Right lobe of liver (tissue), 6 donors: ENCODE data around the gene CCDC33. TPM values are rescaled to one million over a fixed set of nuclear protein-coding genes. Genes with fewer than 3 reads are reported as not detected.

Experiments
- ATAC-seq, 4 donors: fragments of 200-7000 bp; cut with Tn5 transposase; one replicate each; pipeline ENCODE4 v1.9.1; 2020; ENCODE audit warnings: mild to moderate bottlenecking in 4 of 4, moderate library complexity in 4 of 4
- DNase-seq, 3 donors: peaks; one replicate each; pipeline ENCODE4 v3.0.0-alpha.2; 2020
- H3K27ac ChIP-seq, 3 donors: fragments of 200-600 bp; one replicate each; pipeline ENCODE4 v1.8.0; 2022
- H3K27me3 ChIP-seq, 2 donors: fragments of 200-600 bp; one replicate each; pipeline ENCODE4 v1.8.0; 2022
- H3K36me3 ChIP-seq, 4 donors: fragments of 200-600 bp; sonication (generic) in 1 of 4; one replicate each; pipeline versions ENCODE4 v1.5.1 to v1.8.0; 2017 to 2022; ENCODE audit warnings: control low read depth in 1 of 4
- H3K4me1 ChIP-seq, 4 donors: fragments of 200-600 bp; sonication (generic) in 1 of 4; one replicate each; pipeline versions ENCODE4 v1.5.1 to v1.8.0; 2017 to 2022; ENCODE audit warnings: control low read depth in 1 of 4
- H3K4me3 ChIP-seq, 3 donors: fragments of 200-600 bp; one replicate each; pipeline ENCODE4 v1.8.0; 2022
- H3K9me3 ChIP-seq, 4 donors: fragments of 200-600 bp; sonication (generic) in 1 of 4; one replicate each; pipeline versions ENCODE4 v1.5.1 to v1.8.0; 2017 to 2022; ENCODE audit warnings: control low read depth in 1 of 4
- CTCF ChIP-seq, 4 donors: fragments of 200-600 bp in 3 of 4; fragments of 450-650 bp in 1 of 4; IDR thresholded peaks; one replicate each; pipeline versions ENCODE4 v1.5.1 to v1.8.0; 2016 to 2022; ENCODE audit warnings: antibody characterized with exemption in 4 of 4, mild to moderate bottlenecking in 2 of 4
- POLR2A ChIP-seq: fragments of 450-650 bp; IDR thresholded peaks from one replicate; pipeline ENCODE4 v1.6.1; 2017; ENCODE audit warnings: antibody characterized with exemption, mild to moderate bottlenecking
- WGBS: methylation state at CpG from one replicate; pipeline ENCODE4 v1.1.6; 2018; ENCODE audit warnings: low coverage, low lambda C conversion rate; ENCODE audit not compliant: insufficient coverage; ENCODE audit errors: missing lambda C conversion rate; 5-methylcytosine and 5-hydroxymethylcytosine counted together
- intact Hi-C, 2 donors: fragments of 100-400 bp; cut with DNase I; formaldehyde crosslinking; loops; one replicate each; pipeline versions ENCODE4 v1.11.2 to v1.14.1; 2022
- total RNA-seq, 6 experiments: library from RNA; depleted of rRNA in 2 of 6; stranded (reverse); fragments of >200 nt in 2 of 6; fragmentation: NEBNext Ultra II Directional in 3 of 6; extraction: Animal tissue kit (Norgen Biotek cat#: 25700) in 3 of 6; gene quantifications; one replicate each; pipeline versions ENCODE4 v1.1.0 to v1.2.4, GENCODE V29; 2016 to 2023
- donor health status: DM: no; HTN: yes; CAD: no.
- donor health status: DM: no; HTN: no; CAD: no.
- donor health status: DM: no; HTN: no; CAD: no.
- donor health status: DM: no; HTN: yes; CAD: no.
- donor health status: DM: no; HTN: yes; CAD: no.

Gene CCDC33
- total RNA-seq, 6 experiments from 2014 or later, result not detected

- no peak for DNase-seq
- H3K9me3 ChIP-seq, result no peaks in the 10 kb centered on the region
- intact Hi-C loops, result no loop called here
- 86% methylated on average over 3 of the region's 12 CpGs for WGBS
- H3K36me3 ChIP-seq, result no peaks in the 10 kb centered on the region
- H3K27ac ChIP-seq, result no peak overlapping the region
- no peaks in the 10 kb centered on the region for H3K27me3 ChIP-seq
- ATAC-seq, result no peak
- TF ChIP-seq CTCF (IDR thresholded peaks at IDR 0.05) (no peak), POLR2A (no peak)
- H3K4me1 ChIP-seq, result no peaks in the 10 kb centered on the region
- peak overlapping the region; percentile 67 to 76 (median 70) for H3K4me3 ChIP-seq
Observed at GRCh38 chr15:74364936-74365597, 128.9 kb downstream of the CCDC33 start.

- Histone ChIP-seq H3K36me3 (no peaks in the 10 kb centered on the region), H3K27ac (peak overlapping the region in 2 of 3 donors; percentile 24 to 43), H3K9me3 (no peaks in the 10 kb centered on the region), H3K27me3 (no peaks in the 10 kb centered on the region), H3K4me1 (no peaks in the 10 kb centered on the region), H3K4me3 (peak overlapping the region; percentile 67 to 76 (median 70))
- peak; percentile 28 for TF ChIP-seq POLR2A
- no peak for TF ChIP-seq CTCF (IDR thresholded peaks at IDR 0.05)
- 3% methylated on average over 21 of the region's 75 CpGs for WGBS
- DNase-seq (peak in 2 of 3 donors; percentile 63 to 66), ATAC-seq (peak; percentile 82 to 91 (median 88))
- intact Hi-C loops, result no loop called here
Observed at GRCh38 chr15:74365598-74366445, 129.7 kb downstream of the CCDC33 start.

- Histone ChIP-seq H3K9me3 (no peaks in the 10 kb centered on the region), H3K27me3 (no peaks in the 10 kb centered on the region), H3K4me1 (no peaks in the 10 kb centered on the region), H3K4me3 (no peak within 1 kb of the TSS), H3K27ac (no peak within 1 kb of the TSS), H3K36me3 (no peaks in the 10 kb centered on the region)
- intact Hi-C loops, result no loop called here
- no peak for ATAC-seq
- no peak for TF ChIP-seq POLR2A
- TF ChIP-seq CTCF (IDR thresholded peaks at IDR 0.05), result no peak
- DNase-seq, result peak in 1 of 3 donors; percentile 27
- WGBS, result 57% methylated on average over 1 of the region's 12 CpGs
Observed at GRCh38 chr15:74367296-74367854, 131.2 kb downstream of the CCDC33 start, which contains the start of gene CYP11A1. CYP11A1 (minus strand) TSS chr15:74367646; CDS start chr15:74367585, 61 bp downstream.

GRCh38 chr15:74368121-74368520 is 132.0 kb downstream of the CCDC33 start:
- Histone ChIP-seq H3K4me3 (no peak overlapping the region), H3K9me3 (no peaks in the 10 kb centered on the region), H3K27ac (no peak overlapping the region), H3K4me1 (no peaks in the 10 kb centered on the region), H3K27me3 (no peaks in the 10 kb centered on the region), H3K36me3 (no peaks in the 10 kb centered on the region)
- intact Hi-C loops, result no loop called here
- DNase-seq (no peak), ATAC-seq (no peak)
- 81% methylated on average over 3 of the region's 3 CpGs for WGBS
- TF ChIP-seq CTCF (IDR thresholded peaks at IDR 0.05) (no peak), POLR2A (no peak)
